Stimulated activated CD4-positive, alpha-beta T cell treated with anti-CD3 and anti-CD28 coated beads, Interleukin-1b, Interleukin-23, amount 100 ng/mL, for 24 hours (primary cell): Measurements from ENCODE around the gene CEP128.

Experiments used
- DNase-seq, 4 experiments: peaks; one replicate each; pipeline ENCODE4 v3.0.0-alpha.2; 2020; ENCODE audit warnings: low read depth in 4 of 4, low spot score in 1 of 4

CEP128 gene

GRCh38 chr14:80906336-80906735 is 35.2 kb downstream of the CEP128 start:
- DNase-seq: no peak

- no peak for DNase-seq
Measured at GRCh38 chr14:80902608-80903007, 38.9 kb downstream of the CEP128 start.

- no peak for DNase-seq
Measured at GRCh38 chr14:80901822-80902221, 39.7 kb downstream of the CEP128 start.

GRCh38 chr14:80901260-80901659 is 40.3 kb downstream of the CEP128 start:
- no peak for DNase-seq

GRCh38 chr14:80872645-80873044 is 68.9 kb downstream of the CEP128 start:
- DNase-seq: no peak

- no peak for DNase-seq
Measured at GRCh38 chr14:80868260-80868659, 73.3 kb downstream of the CEP128 start.

- no peak for DNase-seq
Measured at GRCh38 chr14:80867798-80868197, 73.7 kb downstream of the CEP128 start.

GRCh38 chr14:80867091-80867490 is 74.4 kb downstream of the CEP128 start:
- no peak for DNase-seq

GRCh38 chr14:80865565-80865964 is 76.0 kb downstream of the CEP128 start:
- DNase-seq: no peak

- DNase-seq: no peak
Measured at GRCh38 chr14:80862983-80863382, 78.6 kb downstream of the CEP128 start.

- DNase-seq: no peak
Measured at GRCh38 chr14:80862541-80862940, 79.0 kb downstream of the CEP128 start.

GRCh38 chr14:80850197-80850814 is 91.2 kb downstream of the CEP128 start:
- no peak for DNase-seq

GRCh38 chr14:80847070-80847469 is 94.5 kb downstream of the CEP128 start:
- DNase-seq: no peak

GRCh38 chr14:80845856-80846255 is 95.7 kb downstream of the CEP128 start:
- no peak for DNase-seq

- no peak for DNase-seq
Measured at GRCh38 chr14:80844872-80845271, 96.7 kb downstream of the CEP128 start.

GRCh38 chr14:80839743-80840142 is 101.8 kb downstream of the CEP128 start:
- no peak for DNase-seq

- DNase-seq: no peak
Measured at GRCh38 chr14:80809663-80810062, 131.9 kb downstream of the CEP128 start.

- DNase-seq: no peak
Measured at GRCh38 chr14:80805136-80805535, 136.4 kb downstream of the CEP128 start.

- no peak for DNase-seq
Measured at GRCh38 chr14:80798878-80799277, 142.7 kb downstream of the CEP128 start.

- DNase-seq: no peak
Measured at GRCh38 chr14:80798211-80798610, 143.3 kb downstream of the CEP128 start.

- DNase-seq: no peak
Measured at GRCh38 chr14:80792771-80793170, 148.8 kb downstream of the CEP128 start.

- DNase-seq: no peak
Measured at GRCh38 chr14:80787876-80788275, 153.7 kb downstream of the CEP128 start.

GRCh38 chr14:80784820-80785219 is 156.7 kb downstream of the CEP128 start:
- no peak for DNase-seq

GRCh38 chr14:80781972-80782367 is 159.6 kb downstream of the CEP128 start:
- no peak for DNase-seq
